Suprapubic skin (tissue), 3 donors: ENCODE results near the gene JAKMIP1.

Experiments used
- POLR2AphosphoS5 ChIP-seq, 3 donors: sonication (generic); formaldehyde crosslinking; IDR thresholded peaks; one replicate each; pipeline ENCODE4 v1.6.1; 2017; ENCODE audit warnings: antibody characterized with exemption in 3 of 3
- TF ChIP-seq, protein P1 (sequence below), 2 donors: fragments of 200-600 bp in 1 of 2; fragments of 450-650 bp in 1 of 2; sonication (generic) in 1 of 2; IDR thresholded peaks; one replicate each; pipeline ENCODE4 v1.5.1; 2016 to 2019; ENCODE audit warnings: antibody characterized with exemption in 2 of 2, mild to moderate bottlenecking in 1 of 2, moderate library complexity in 1 of 2

DNA sequence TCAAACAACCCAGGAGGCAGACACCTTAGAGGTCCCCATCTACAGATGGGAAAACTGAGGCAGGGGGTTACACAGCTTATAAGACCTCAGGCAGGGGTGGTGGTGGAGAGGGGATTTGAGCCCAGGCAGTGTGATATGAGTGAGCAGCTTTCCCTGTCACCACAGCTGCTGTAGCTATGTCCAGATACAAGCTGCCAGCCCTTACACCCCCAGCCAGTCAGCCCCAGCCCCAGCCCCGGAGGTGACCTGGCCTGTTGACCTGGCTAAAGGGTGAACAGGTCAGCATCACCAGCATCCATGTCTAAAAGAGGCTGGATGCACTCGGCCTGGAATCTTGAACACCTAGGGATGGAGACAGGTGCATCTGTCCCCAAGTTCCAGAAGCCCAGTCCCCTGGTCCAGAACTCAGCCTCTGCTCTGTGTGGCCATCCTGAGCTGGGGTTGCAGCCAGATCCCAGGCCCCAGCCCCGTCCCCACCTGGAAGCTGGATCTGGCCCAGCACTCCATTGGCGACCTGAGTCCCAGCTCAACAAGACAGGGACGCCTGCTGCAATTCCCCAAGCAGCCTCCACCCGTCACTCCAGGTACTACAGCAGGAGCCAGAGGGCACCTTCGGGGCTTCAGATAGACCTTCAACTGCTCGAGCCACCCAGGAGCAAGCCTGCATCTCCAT, 89.5 kb downstream of the JAKMIP1 start:
- TF ChIP-seq, protein P1, sequence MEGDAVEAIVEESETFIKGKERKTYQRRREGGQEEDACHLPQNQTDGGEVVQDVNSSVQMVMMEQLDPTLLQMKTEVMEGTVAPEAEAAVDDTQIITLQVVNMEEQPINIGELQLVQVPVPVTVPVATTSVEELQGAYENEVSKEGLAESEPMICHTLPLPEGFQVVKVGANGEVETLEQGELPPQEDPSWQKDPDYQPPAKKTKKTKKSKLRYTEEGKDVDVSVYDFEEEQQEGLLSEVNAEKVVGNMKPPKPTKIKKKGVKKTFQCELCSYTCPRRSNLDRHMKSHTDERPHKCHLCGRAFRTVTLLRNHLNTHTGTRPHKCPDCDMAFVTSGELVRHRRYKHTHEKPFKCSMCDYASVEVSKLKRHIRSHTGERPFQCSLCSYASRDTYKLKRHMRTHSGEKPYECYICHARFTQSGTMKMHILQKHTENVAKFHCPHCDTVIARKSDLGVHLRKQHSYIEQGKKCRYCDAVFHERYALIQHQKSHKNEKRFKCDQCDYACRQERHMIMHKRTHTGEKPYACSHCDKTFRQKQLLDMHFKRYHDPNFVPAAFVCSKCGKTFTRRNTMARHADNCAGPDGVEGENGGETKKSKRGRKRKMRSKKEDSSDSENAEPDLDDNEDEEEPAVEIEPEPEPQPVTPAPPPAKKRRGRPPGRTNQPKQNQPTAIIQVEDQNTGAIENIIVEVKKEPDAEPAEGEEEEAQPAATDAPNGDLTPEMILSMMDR (IDR thresholded peaks at IDR 0.05): no peak
- no peak for TF ChIP-seq POLR2AphosphoS5 (IDR thresholded peaks at IDR 0.05)
